H1 (cell line): ENCODE results near the gene ADD2. TPM values are rescaled to one million over a fixed set of nuclear protein-coding genes. Genes with fewer than 3 reads are reported as not detected.

Source experiments
- CTCF ChIA-PET: fragments of 300-600 bp; sonication (Branson Sonifier 250); formaldehyde crosslinking; loops from one replicate; lab custom pipeline; 2021; ENCODE audit not compliant: partially characterized antibody; lab: Charles Lee
- POLR2A ChIA-PET: fragments of 300-600 bp; sonication (Branson Sonifier 250); formaldehyde crosslinking; loops from one replicate; lab custom pipeline; 2021; ENCODE audit warnings: inconsistent platforms; ENCODE audit not compliant: partially characterized antibody; lab: Charles Lee
- DNase-seq, 2 experiments: peaks; one replicate each; pipeline versions ENCODE4 v3.0.0 to v3.0.0-alpha.2; 2010 to 2022; ENCODE audit warnings: low spot score in 2 of 2, low read depth in 1 of 2, mixed read lengths in 1 of 2
- FAIRE-seq: peaks from 2 replicates; lab custom pipeline; 2011; peaks lifted over from hg19 to GRCh38; lab: Jason Lieb, UNC
- H2AFZ ChIP-seq: 2 replicates; pipeline ENCODE4 v1.8.1; 2012; ENCODE audit warnings: low read length, inconsistent platforms
- H2AK5ac ChIP-seq: 2 replicates; pipeline ENCODE4 v1.6.1; 2013; ENCODE audit warnings: low read depth, low read length
- H2BK120ac ChIP-seq: replicated peaks from 2 replicates; pipeline ENCODE3; 2013; ENCODE audit warnings: low read depth, low read length, inconsistent platforms
- H2BK12ac ChIP-seq: 2 replicates; pipeline ENCODE4 v1.6.1; 2013; ENCODE audit warnings: low read depth, low read length
- H2BK15ac ChIP-seq: 2 replicates; pipeline ENCODE4 v1.6.1; 2013; ENCODE audit warnings: low read length
- H2BK20ac ChIP-seq: 2 replicates; pipeline ENCODE4 v1.6.1; 2013; ENCODE audit warnings: low read length
- H2BK5ac ChIP-seq: 2 replicates; pipeline ENCODE4 v1.6.1; 2013; ENCODE audit warnings: low read depth, low read length
- H3K14ac ChIP-seq: 2 replicates; pipeline ENCODE4 v1.6.1; 2013; ENCODE audit warnings: inconsistent platforms; ENCODE audit not compliant: insufficient read length
- H3K18ac ChIP-seq: 2 replicates; pipeline ENCODE4 v1.6.1; 2013; ENCODE audit warnings: low read length; ENCODE audit errors: extremely low read depth
- H3K23ac ChIP-seq: 2 replicates; pipeline ENCODE4 v1.6.1; 2013; ENCODE audit warnings: inconsistent platforms; ENCODE audit not compliant: insufficient read length
- H3K23me2 ChIP-seq: 2 replicates; pipeline ENCODE4 v1.6.1; 2013; ENCODE audit warnings: low read depth, low read length
- H3K27ac ChIP-seq: 2 replicates; pipeline ENCODE4 v1.6.1; 2011; ENCODE audit warnings: low read depth, low read length, inconsistent platforms
- H3K27me3 ChIP-seq, 4 experiments: replicated peaks in 1 of 4; 1 replicate in 1 of 4; 2 replicates in 3 of 4; pipeline versions ENCODE4 v1.6.1 to v1.8.1; 2011 to 2013; ENCODE audit warnings: low read length in 3 of 4, mild to moderate bottlenecking in 3 of 4, inconsistent platforms in 2 of 4, mixed read lengths in 2 of 4, moderate library complexity in 1 of 4; ENCODE audit not compliant: control insufficient read depth in 3 of 4, insufficient read depth in 3 of 4; ENCODE audit errors: extremely low read depth in 1 of 4
- H3K36me3 ChIP-seq, 4 experiments: 2 replicates each; pipeline versions ENCODE4 v1.6.1 to v1.8.1; 2011 to 2013; ENCODE audit warnings: mild to moderate bottlenecking in 4 of 4, low read length in 3 of 4, moderate library complexity in 2 of 4, control low read depth in 1 of 4, inconsistent platforms in 1 of 4; ENCODE audit not compliant: insufficient read depth in 4 of 4, control insufficient read depth in 2 of 4
- H3K4ac ChIP-seq: replicated peaks from 2 replicates; pipeline ENCODE3; 2013; ENCODE audit warnings: low read length, low read depth, mixed read lengths, inconsistent platforms; ENCODE audit not compliant: insufficient read length
- H3K4me1 ChIP-seq, 4 experiments: replicated peaks in 1 of 4; 1 replicate in 1 of 4; 2 replicates in 3 of 4; pipeline versions ENCODE4 v1.6.1 to v1.8.1; 2011 to 2013; ENCODE audit warnings: low read length in 3 of 4, inconsistent platforms in 2 of 4, mixed read lengths in 1 of 4; ENCODE audit not compliant: insufficient read depth in 4 of 4, control insufficient read depth in 3 of 4
- H3K4me2 ChIP-seq, 2 experiments: 2 replicates each; pipeline versions ENCODE4 v1.6.1 to v1.8.1; 2011 to 2013; ENCODE audit warnings: low read depth in 2 of 2, low read length in 2 of 2, control low read depth in 1 of 2, inconsistent platforms in 1 of 2, mild to moderate bottlenecking in 1 of 2; ENCODE audit not compliant: insufficient read depth in 1 of 2
- H3K4me3 ChIP-seq, 4 experiments: fragments of 200-600, 300-600 bp in 1 of 4; sonication (generic), shearing (Covaris generic), sonication (Bioruptor Twin) in 1 of 4; 2 replicates each; pipeline versions ENCODE4 v1.5.1 to v1.8.1; 2011 to 2016; ENCODE audit warnings: low read length in 4 of 4, low read depth in 3 of 4, control low read depth in 2 of 4, inconsistent platforms in 2 of 4, mild to moderate bottlenecking in 2 of 4, mixed read lengths in 1 of 4, moderate library complexity in 1 of 4; ENCODE audit not compliant: insufficient read depth in 2 of 4; ENCODE audit errors: extremely low read depth in 1 of 4
- H3K56ac ChIP-seq: replicated peaks from 2 replicates; pipeline ENCODE3; 2013; ENCODE audit warnings: low read depth, mild to moderate bottlenecking, mixed read lengths, low read length, inconsistent platforms; ENCODE audit not compliant: insufficient read length
- H3K79me1 ChIP-seq: 2 replicates; pipeline ENCODE4 v1.6.1; 2013; ENCODE audit warnings: low read depth, low read length, control low read depth
- H3K79me2 ChIP-seq, 2 experiments: 2 replicates each; pipeline versions ENCODE4 v1.6.1 to v1.8.1; 2012 to 2013; ENCODE audit warnings: low read length in 2 of 2, mild to moderate bottlenecking in 2 of 2, inconsistent platforms in 1 of 2; ENCODE audit not compliant: insufficient read depth in 2 of 2, control insufficient read depth in 1 of 2
- H3K9ac ChIP-seq, 4 experiments: replicated peaks in 1 of 4; 1 replicate in 1 of 4; 2 replicates in 3 of 4; pipeline versions ENCODE4 v1.6.1 to v1.8.1; 2011 to 2013; ENCODE audit warnings: low read depth in 3 of 4, low read length in 3 of 4, control low read depth in 2 of 4, mild to moderate bottlenecking in 2 of 4, moderate library complexity in 2 of 4, inconsistent platforms in 1 of 4; ENCODE audit errors: extremely low read depth in 1 of 4
- H3K9me3 ChIP-seq, 2 experiments: 2 replicates each; pipeline versions ENCODE4 v1.6.1 to v1.8.1; 2012 to 2013; ENCODE audit warnings: mild to moderate bottlenecking in 2 of 2, moderate library complexity in 2 of 2, control low read depth in 1 of 2, inconsistent platforms in 1 of 2, low read depth in 1 of 2, low read length in 1 of 2, mixed read lengths in 1 of 2; ENCODE audit not compliant: insufficient read depth in 2 of 2
- H4K20me1 ChIP-seq, 2 experiments: replicated peaks in 1 of 2; 2 replicates each; pipeline versions ENCODE3 to v1.8.1; 2011 to 2013; ENCODE audit warnings: inconsistent platforms in 2 of 2, low read length in 2 of 2, mild to moderate bottlenecking in 1 of 2; ENCODE audit not compliant: insufficient read depth in 2 of 2, control insufficient read depth in 1 of 2
- H4K5ac ChIP-seq: 2 replicates; pipeline ENCODE4 v1.6.1; 2013; ENCODE audit warnings: low read length, low read depth, mixed read lengths, inconsistent platforms; ENCODE audit not compliant: insufficient read length
- H4K8ac ChIP-seq: 2 replicates; pipeline ENCODE4 v1.8.0; 2013; ENCODE audit warnings: mild to moderate bottlenecking, moderate library complexity, low read length, inconsistent platforms; ENCODE audit not compliant: insufficient read depth; ENCODE audit errors: extremely low read depth
- H4K91ac ChIP-seq: replicated peaks from 2 replicates; pipeline ENCODE3; 2013; ENCODE audit warnings: low read length, mixed read lengths, inconsistent platforms; ENCODE audit not compliant: insufficient read length
- BRCA1 ChIP-seq: IDR thresholded peaks from 2 replicates; pipeline ENCODE4 v1.6.1; 2012; ENCODE audit warnings: low read depth, low read length, improper control_type of control experiment
- HDAC6 ChIP-seq: IDR thresholded peaks from one replicate; pipeline ENCODE4 v1.7.1; 2012; ENCODE audit warnings: low read depth, mild to moderate bottlenecking, inconsistent platforms, low read length, moderate library complexity
- RNF2 ChIP-seq: fragments of 200-900, 300-1000 bp; sonication (generic); IDR thresholded peaks from 2 replicates; pipeline ENCODE4 v1.7.1; 2016; ENCODE audit warnings: borderline replicate concordance, low read depth, mild to moderate bottlenecking, antibody characterized with exemption, low read length; ENCODE audit not compliant: poor library complexity, severe bottlenecking; ENCODE audit errors: missing control alignments
- SP1 ChIP-seq: IDR thresholded peaks from 2 replicates; pipeline ENCODE4 v1.6.1; 2011; ENCODE audit warnings: low read depth, low read length
- TBP ChIP-seq: IDR thresholded peaks from 2 replicates; pipeline ENCODE4 v1.6.1; 2011; ENCODE audit warnings: low read depth, low read length, improper control_type of control experiment
- WGBS, 2 experiments: shearing (Covaris generic) in 1 of 2; methylation state at CpG; one replicate each; pipeline versions ENCODE4 v1.1.6 to v1.1.7; 2013 to 2015; ENCODE audit warnings: low lambda C conversion rate in 2 of 2, mixed read lengths in 2 of 2, inconsistent platforms in 1 of 2, low coverage in 1 of 2, missing lambda C conversion rate in 1 of 2; ENCODE audit not compliant: insufficient replicate concordance in 2 of 2, insufficient coverage in 1 of 2, insufficient read length in 1 of 2; ENCODE audit errors: extremely low coverage in 1 of 2, missing lambda C conversion rate in 1 of 2; 5-methylcytosine and 5-hydroxymethylcytosine counted together
- polyA plus RNA-seq, 7 experiments: library from polyadenylated mRNA; depleted of rRNA in 3 of 7; stranded (reverse) in 5 of 7; unstranded in 2 of 7; fragments of >200 nt in 5 of 7; fragments of 200-250 nt in 2 of 7; gene quantifications; 1 replicate in 5 of 7; 2 replicates in 1 of 7; 4 replicates in 1 of 7; pipeline versions ENCODE4 v1.2.1 to v1.2.3, GENCODE V29; 2011 to 2013; ENCODE audit warnings: missing spikeins in 2 of 7, mixed read lengths in 2 of 7
- total RNA-seq: library from RNA; stranded (reverse); fragmentation: NEBNext Ultra II Directional; extraction: Animal tissue kit (Norgen Biotek cat#: 25700); gene quantifications from 2 replicates; pipeline ENCODE4 v1.2.1, GENCODE V29; 2021
- TF ChIP-seq, protein P1 (sequence below): IDR thresholded peaks from 2 replicates; pipeline ENCODE4 v1.6.1; 2012; ENCODE audit warnings: inconsistent platforms

The ADD2 gene
- total and polyA plus RNA-seq, 2 of the 8 experiments (the other 6 are each of a cell fraction or from before 2014, with no cell fraction given) = 58.5 to 170 TPM

DNA sequence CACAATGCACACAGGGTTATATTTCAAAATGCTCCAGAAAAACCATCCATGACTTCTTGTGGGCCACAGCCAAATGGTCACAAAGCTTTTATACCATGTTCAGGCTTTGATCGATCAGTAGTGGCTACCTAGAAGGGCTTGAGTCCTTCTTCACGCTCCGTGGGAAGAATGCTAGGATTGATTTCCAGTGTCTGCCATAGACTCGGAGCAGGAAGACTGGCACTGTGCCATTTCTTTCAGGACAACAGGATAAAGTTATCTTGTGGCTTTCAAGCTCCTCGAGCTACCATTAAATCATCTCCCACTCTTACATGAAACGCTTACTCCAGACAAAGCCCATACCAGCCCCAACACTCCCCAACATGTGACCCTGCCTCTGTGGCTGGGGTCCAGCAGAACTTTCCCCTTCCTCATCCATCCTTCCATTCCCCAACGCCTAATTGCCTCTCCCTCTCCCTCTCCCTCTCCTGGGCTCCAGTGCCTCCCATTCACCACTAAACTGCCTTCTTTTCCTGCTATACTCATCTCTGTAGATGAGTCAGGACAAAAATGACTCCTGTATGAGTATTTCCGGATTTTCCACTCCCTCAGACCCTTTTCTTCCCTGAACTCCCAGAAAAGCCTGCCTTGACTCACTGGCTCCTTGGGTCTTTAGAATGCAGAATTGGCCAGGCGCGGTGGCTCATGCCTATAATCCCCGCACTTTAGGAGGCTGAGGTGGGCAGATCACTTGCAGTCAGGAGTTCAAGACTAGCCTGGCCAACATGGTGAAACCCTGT, 40.9 kb downstream of the ADD2 start:
- H2BK5ac ChIP-seq = no peak overlapping the region; the same call in 1 of the 2 replicates
- 0 out of 2 replicates have a peak overlapping the region, but pooled peaks have one; percentile 11 for H2BK12ac ChIP-seq
- peaks cover 20 to 50% (median 30%) of the 10 kb centered on the region in 4 experiments for H3K4me1 ChIP-seq
- H3K27me3 ChIP-seq = no peaks in the 10 kb centered on the region
- no peak overlapping the region for H3K9ac ChIP-seq
- no peak overlapping the region for H2AFZ ChIP-seq
- H3K79me2 ChIP-seq = peaks cover 27 to 95% of the 10 kb centered on the region in 2 experiments
- peaks cover 27% of the 10 kb centered on the region for H3K79me1 ChIP-seq
- H3K14ac ChIP-seq = no peak overlapping the region
- H2BK20ac ChIP-seq = no peak overlapping the region
- peak overlapping the region; percentile 0; the same call in 1 of the 2 replicates for H2AK5ac ChIP-seq
- no peak overlapping the region for H3K27ac ChIP-seq
- WGBS, 2 experiments = 90% methylated on average over 11 of the region's 11 CpGs; no CpG with 5 or more reads in 1 of the 2 experiments
- no peaks in the 10 kb centered on the region for H3K23me2 ChIP-seq
- no peak overlapping the region for H3K23ac ChIP-seq
- peak in 1 of 2 experiments; percentile 35 for DNase-seq
- no peak overlapping the region for H3K18ac ChIP-seq
- POLR2A ChIA-PET = interaction anchor here (1.1 to 1.8 kb wide), 7 partner anchors 10 to 58 kb away, joined by 3 to 5 read pairs (median 4); partner anchors contain the start of gene ADD2
- peaks cover 9 to 23% of the 10 kb centered on the region in 2 experiments for H4K20me1 ChIP-seq
- CTCF ChIA-PET = interaction anchor here (0.6 to 1.8 kb wide), 8 partner anchors 12 to 214 kb away, joined by 3 to 7 read pairs (median 4); no protein-coding TSS in a partner anchor
- H4K91ac ChIP-seq = no peak overlapping the region
- no peak for FAIRE-seq
- no peak overlapping the region for H3K56ac ChIP-seq
- H3K36me3 ChIP-seq = no peaks in the 10 kb centered on the region
- H4K8ac ChIP-seq = no peak overlapping the region
- H4K5ac ChIP-seq = no peak overlapping the region
- no peaks in the 10 kb centered on the region for H3K9me3 ChIP-seq
- H2BK120ac ChIP-seq = no peak overlapping the region
- peak overlapping the region in 1 of 2 experiments; percentile 35; a peak in 1 of 4 replicates for H3K4me2 ChIP-seq
- no peak overlapping the region for H3K4ac ChIP-seq
- no peak overlapping the region for H2BK15ac ChIP-seq
- no peak overlapping the region for H3K4me3 ChIP-seq
- TF ChIP-seq SP1 (no peak), TBP (no peak), RNF2 (no peak), BRCA1 (no peak), HDAC6 (no peak)
- TF ChIP-seq, protein P1, sequence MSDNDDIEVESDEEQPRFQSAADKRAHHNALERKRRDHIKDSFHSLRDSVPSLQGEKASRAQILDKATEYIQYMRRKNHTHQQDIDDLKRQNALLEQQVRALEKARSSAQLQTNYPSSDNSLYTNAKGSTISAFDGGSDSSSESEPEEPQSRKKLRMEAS = no peak
